Measurements from ENCODE around the gene UBTFL1. TPM values are rescaled to one million over a fixed set of nuclear protein-coding genes. Genes with fewer than 3 reads are reported as not detected.

Gene UBTFL1
- total and polyA plus RNA-seq, 2 of the 8 experiments (the other 6 are each of a cell fraction or from before 2014, with no cell fraction given) = not detected

DNA sequence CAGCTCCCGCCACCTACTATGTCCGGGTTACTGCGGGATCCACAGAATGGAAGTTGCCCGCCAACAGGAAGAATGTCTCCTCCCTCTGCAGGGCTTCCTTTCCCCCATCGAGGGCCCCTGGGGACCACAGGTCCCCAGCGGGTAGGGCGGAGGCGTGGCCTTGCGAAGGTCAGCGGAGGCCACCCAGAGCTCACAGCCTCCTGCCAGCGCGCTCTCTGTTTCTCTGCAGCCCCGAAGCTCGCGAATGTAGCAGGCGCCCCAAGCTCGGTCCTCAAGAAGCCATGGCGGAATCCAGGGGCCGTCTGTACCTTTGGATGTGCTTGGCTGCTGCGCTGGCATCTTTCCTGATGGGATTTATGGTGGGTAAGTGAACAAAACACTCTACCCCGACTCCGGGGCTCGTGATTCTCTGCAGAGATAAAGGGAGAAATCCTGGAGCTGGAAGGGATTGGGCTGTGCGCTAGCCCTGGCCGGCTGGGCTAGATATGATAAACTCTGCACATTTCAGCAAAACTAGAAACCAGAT lies 48.8 kb downstream of the UBTFL1 start, which contains the start of gene NAALAD2 (continued):
- no peak for TF ChIP-seq CBX8 (IDR thresholded peaks at IDR 0.05; ENCODE audit: borderline replicate concordance, low read depth, low read length)
- TF ChIP-seq SUZ12 (IDR thresholded peaks at IDR 0.05; ENCODE audit: low read length) = no peak
- peak; percentile 34 for TF ChIP-seq SAP30 (IDR thresholded peaks at IDR 0.05; ENCODE audit: insufficient read depth, insufficient replicate concordance, low read length)
- TF ChIP-seq SRF (IDR thresholded peaks at IDR 0.05; ENCODE audit: low read depth, low read length) = 0 out of 2 replicates have a peak, but pooled peaks have one; percentile 0
- TF ChIP-seq TAF1 (IDR thresholded peaks at IDR 0.05; ENCODE audit: low read depth, low read length) = peak; percentile 70
- no peak for TF ChIP-seq FOSL1 (IDR thresholded peaks at IDR 0.05; ENCODE audit: insufficient read depth, low read depth, low read length)
- peak; percentile 44; the same call in 1 of the 2 replicates for TF ChIP-seq CHD2 (IDR thresholded peaks at IDR 0.05; ENCODE audit: low read length)
- no peak for TF ChIP-seq CHD1 (IDR thresholded peaks at IDR 0.05; ENCODE audit: low read depth, low read length)
- no peak for TF ChIP-seq SP2 (IDR thresholded peaks at IDR 0.05; ENCODE audit: low read length)
- 0 out of 2 replicates have a peak, but pooled peaks have one; percentile 48 for TF ChIP-seq PHF8 (conservative IDR thresholded peaks at IDR 0.05; ENCODE audit: low read depth, low read length)
- TF ChIP-seq CTBP2 (IDR thresholded peaks at IDR 0.05; ENCODE audit: borderline replicate concordance, insufficient read depth, insufficient read length, low read length) = no peak
- no peak for TF ChIP-seq SIRT6 (IDR thresholded peaks at IDR 0.05; ENCODE audit: low read length)
- no peak for TF ChIP-seq ZNF274 (IDR thresholded peaks at IDR 0.05; ENCODE audit: borderline replicate concordance, extremely low read depth, low read length)
- TF ChIP-seq, protein P1, sequence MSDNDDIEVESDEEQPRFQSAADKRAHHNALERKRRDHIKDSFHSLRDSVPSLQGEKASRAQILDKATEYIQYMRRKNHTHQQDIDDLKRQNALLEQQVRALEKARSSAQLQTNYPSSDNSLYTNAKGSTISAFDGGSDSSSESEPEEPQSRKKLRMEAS (IDR thresholded peaks at IDR 0.05) = peak; percentile 57; the same call in 1 of the 2 replicates
- no peak for TF ChIP-seq SP4 (IDR thresholded peaks at IDR 0.05; ENCODE audit: low read length)
- TF ChIP-seq SIN3A (conservative IDR thresholded peaks at IDR 0.05 in 1 of 2, IDR thresholded peaks at IDR 0.05 in 1 of 2; ENCODE audit: low read depth in 1 of 2, low read length in 2 of 2) = no peak
- TF ChIP-seq, protein P2, sequence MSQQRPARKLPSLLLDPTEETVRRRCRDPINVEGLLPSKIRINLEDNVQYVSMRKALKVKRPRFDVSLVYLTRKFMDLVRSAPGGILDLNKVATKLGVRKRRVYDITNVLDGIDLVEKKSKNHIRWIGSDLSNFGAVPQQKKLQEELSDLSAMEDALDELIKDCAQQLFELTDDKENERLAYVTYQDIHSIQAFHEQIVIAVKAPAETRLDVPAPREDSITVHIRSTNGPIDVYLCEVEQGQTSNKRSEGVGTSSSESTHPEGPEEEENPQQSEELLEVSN (IDR thresholded peaks at IDR 0.05) = no peak
- no peak for TF ChIP-seq JUN (IDR thresholded peaks at IDR 0.05; ENCODE audit: low read depth, low read length)
- no peak for TF ChIP-seq BCL11A (IDR thresholded peaks at IDR 0.05; ENCODE audit: low read depth in 2 of 2, low read length in 2 of 2)
- TF ChIP-seq GTF2F1 (IDR thresholded peaks at IDR 0.05; ENCODE audit: borderline replicate concordance, low read depth, low read length) = no peak
- no peak for TF ChIP-seq KDM5A (IDR thresholded peaks at IDR 0.05; ENCODE audit: low read length)
- no peak for TF ChIP-seq EZH2 (IDR thresholded peaks at IDR 0.05; ENCODE audit: low read depth, low read length, severe bottlenecking)
- TF ChIP-seq TBP (IDR thresholded peaks at IDR 0.05; ENCODE audit: low read depth, low read length) = peak; percentile 49; the same call in 1 of the 2 replicates
- peak; percentile 17 to 60; a peak in 1 of 4 replicates for TF ChIP-seq HDAC2 (IDR thresholded peaks at IDR 0.05; ENCODE audit: borderline replicate concordance in 1 of 2, low read depth in 2 of 2, low read length in 2 of 2)
